Epidermal melanocyte (primary cell): Measurements from ENCODE around the gene OR13C4.
"Not testable (repeated sequence)": the region's sequence is repeated elsewhere in the genome, so short reads cannot be mapped to it uniquely, and the experiment has no call there.

ENCODE experiments used
- DNase-seq: peaks from one replicate; pipeline ENCODE4 v3.0.0; 2011; ENCODE audit warnings: low spot score; ENCODE audit not compliant: insufficient read length

The OR13C4 gene

GRCh38 chr9:104527109-104527508 lies at the start of gene OR13C4:
Gene OR13C4, minus strand, starts transcription at chr9:104527209. Its CDS starts 0 bp downstream, at chr9:104527209.
- DNase-seq, result no peak

- DNase-seq, result no peak
Measured at GRCh38 chr9:104575456-104575855, 48.4 kb upstream of the OR13C4 start.

- DNase-seq, result no peak
Measured at GRCh38 chr9:104572612-104573011, 45.6 kb upstream of the OR13C4 start.

GRCh38 chr9:104568868-104569267 lies 41.9 kb upstream of the OR13C4 start, which contains the start of gene OR13C8:
Gene OR13C8, plus strand, starts transcription at chr9:104569168. Its CDS starts 0 bp downstream, at chr9:104569168.
- DNase-seq, result no peak

GRCh38 chr9:104564358-104564757 lies 37.3 kb upstream of the OR13C4 start:
- DNase-seq, result no peak

- DNase-seq, result no peak
Measured at GRCh38 chr9:104556830-104557634, 30.0 kb upstream of the OR13C4 start.

GRCh38 chr9:104555521-104555920 lies 28.5 kb upstream of the OR13C4 start:
- DNase-seq, result no peak

- no peak for DNase-seq
Measured at GRCh38 chr9:104553261-104553660, 26.3 kb upstream of the OR13C4 start.

- no peak for DNase-seq
Measured at GRCh38 chr9:104544644-104545043, 17.6 kb upstream of the OR13C4 start.

- no peak for DNase-seq
Measured at GRCh38 chr9:104539275-104539674, 12.3 kb upstream of the OR13C4 start.

GRCh38 chr9:104536756-104537155 lies 9.7 kb upstream of the OR13C4 start, which contains the start of gene OR13C3:
Gene OR13C3, minus strand, starts transcription at chr9:104536856. Its CDS starts 133 bp downstream, at chr9:104536723.
- DNase-seq, result no peak

GRCh38 chr9:104520241-104520640 lies 6.8 kb downstream of the OR13C4 start:
- DNase-seq, result not testable (repeated sequence)

- DNase-seq, result no peak
Measured at GRCh38 chr9:104514901-104515300, 12.1 kb downstream of the OR13C4 start.

- DNase-seq, result no peak
Measured at GRCh38 chr9:104506565-104506964, 20.4 kb downstream of the OR13C4 start.

GRCh38 chr9:104503963-104504362 lies 23.0 kb downstream of the OR13C4 start, which contains the start of gene OR13F1:
Gene OR13F1, plus strand, starts transcription at chr9:104504263. Its CDS starts 0 bp downstream, at chr9:104504263.
- no peak for DNase-seq

- no peak for DNase-seq
Measured at GRCh38 chr9:104503440-104503839, 23.6 kb downstream of the OR13C4 start.

- DNase-seq, result no peak
Measured at GRCh38 chr9:104494808-104495207, 32.2 kb downstream of the OR13C4 start.

GRCh38 chr9:104485014-104485413 lies 42.0 kb downstream of the OR13C4 start:
- DNase-seq, result no peak

- no peak for DNase-seq
Measured at GRCh38 chr9:104482921-104483570, 44.0 kb downstream of the OR13C4 start.
